ENCODE measurements around the gene SRSF11. TPM values are rescaled to one million over a fixed set of nuclear protein-coding genes. Genes with fewer than 3 reads are reported as not detected.

Gene SRSF11
- total RNA-seq, 4 donors from 2014 or later: 53.5 to 171 (median 83.2) TPM

- intact Hi-C loops (cut with DNase I): no loop called here
- Histone ChIP-seq H3K4me3 (no peak overlapping the region), H3K27ac (no peak overlapping the region), H3K9me3 (no peaks in the 10 kb centered on the region), H3K27me3 (no peaks in the 10 kb centered on the region), H3K36me3 (no peaks in the 10 kb centered on the region), H3K4me1 (no peaks in the 10 kb centered on the region)
- no peak for TF ChIP-seq POLR2A (IDR thresholded peaks at IDR 0.05)
- TF ChIP-seq CTCF (IDR thresholded peaks at IDR 0.05): no peak
- DNase-seq: no peak
Measured at GRCh38 chr1:70194601-70195000, 26.6 kb upstream of the SRSF11 start.

- Histone ChIP-seq H3K9me3 (no peaks in the 10 kb centered on the region), H3K27me3 (no peaks in the 10 kb centered on the region), H3K4me3 (no peak overlapping the region), H3K36me3 (no peaks in the 10 kb centered on the region), H3K4me1 (no peaks in the 10 kb centered on the region), H3K27ac (no peak overlapping the region)
- DNase-seq: no peak
- TF ChIP-seq POLR2A (IDR thresholded peaks at IDR 0.05) (no peak), CTCF (IDR thresholded peaks at IDR 0.05) (no peak)
- 91 to 92% methylated on average over 4 of the region's 4 CpGs for WGBS, 2 donors
- intact Hi-C loops (cut with DNase I): no loop called here
Measured at GRCh38 chr1:70195342-70195741, 25.8 kb upstream of the SRSF11 start.

- WGBS, 2 donors: 85 to 88% methylated on average over 3 of the region's 3 CpGs
- intact Hi-C loops (cut with DNase I): no loop called here
- no peaks in the 10 kb centered on the region for H3K4me1 ChIP-seq
- no peaks in the 10 kb centered on the region for H3K9me3 ChIP-seq
- H3K27me3 ChIP-seq: no peaks in the 10 kb centered on the region
- DNase-seq: no peak
- H3K4me3 ChIP-seq: no peak overlapping the region
- TF ChIP-seq CTCF (IDR thresholded peaks at IDR 0.05) (no peak), POLR2A (IDR thresholded peaks at IDR 0.05) (no peak)
- H3K27ac ChIP-seq: no peak overlapping the region
- H3K36me3 ChIP-seq: no peaks in the 10 kb centered on the region
Measured at GRCh38 chr1:70196333-70196732, 24.8 kb upstream of the SRSF11 start.

- WGBS, 2 donors: 81 to 95% methylated on average over 4 of the region's 4 CpGs
- intact Hi-C loops (cut with DNase I): no loop called here
- no peak overlapping the region for H3K4me3 ChIP-seq
Measured at GRCh38 chr1:70200065-70200464, 21.1 kb upstream of the SRSF11 start.

GRCh38 chr1:70202173-70202758 is 18.9 kb upstream of the SRSF11 start:
- DNase-seq: no peak
- no peak overlapping the region for H3K4me3 ChIP-seq

More at GRCh38 chr1:70200065-70200464, 21.1 kb upstream of the SRSF11 start:
- no peaks in the 10 kb centered on the region for H3K27me3 ChIP-seq
- no peak for DNase-seq
- TF ChIP-seq POLR2A (IDR thresholded peaks at IDR 0.05): no peak
- TF ChIP-seq CTCF (IDR thresholded peaks at IDR 0.05): no peak
- H3K9me3 ChIP-seq: no peaks in the 10 kb centered on the region
- no peaks in the 10 kb centered on the region for H3K36me3 ChIP-seq
- H3K27ac ChIP-seq: no peak overlapping the region
- H3K4me1 ChIP-seq: peaks cover 8 to 29% (median 14%) of the 10 kb centered on the region in 3 donors

More at GRCh38 chr1:70202173-70202758, 18.9 kb upstream of the SRSF11 start:
- no peak for TF ChIP-seq CTCF (IDR thresholded peaks at IDR 0.05)
- no peak for TF ChIP-seq POLR2A (IDR thresholded peaks at IDR 0.05)
- Histone ChIP-seq H3K36me3 (no peaks in the 10 kb centered on the region), H3K27me3 (no peaks in the 10 kb centered on the region), H3K9me3 (no peaks in the 10 kb centered on the region), H3K27ac (no peak overlapping the region), H3K4me1 (peaks cover 16 to 41% (median 22%) of the 10 kb centered on the region in 3 donors)
- WGBS, 2 donors: 55 to 57% methylated on average over 2 of the region's 2 CpGs
- intact Hi-C loops (cut with DNase I): no loop called here

Data from esophagus squamous epithelium (tissue), 5 donors.